HG02852 (cell line): ENCODE results near the gene PIGU.

ENCODE experiments used
- ATAC-seq: cut with Tn5 transposase; IDR thresholded peaks from one replicate; pipeline ENCODE4 v1.9.1; 2021; ENCODE audit warnings: mild to moderate bottlenecking, moderate library complexity; ENCODE audit not compliant: unreplicated experiment

The PIGU gene

DNA sequence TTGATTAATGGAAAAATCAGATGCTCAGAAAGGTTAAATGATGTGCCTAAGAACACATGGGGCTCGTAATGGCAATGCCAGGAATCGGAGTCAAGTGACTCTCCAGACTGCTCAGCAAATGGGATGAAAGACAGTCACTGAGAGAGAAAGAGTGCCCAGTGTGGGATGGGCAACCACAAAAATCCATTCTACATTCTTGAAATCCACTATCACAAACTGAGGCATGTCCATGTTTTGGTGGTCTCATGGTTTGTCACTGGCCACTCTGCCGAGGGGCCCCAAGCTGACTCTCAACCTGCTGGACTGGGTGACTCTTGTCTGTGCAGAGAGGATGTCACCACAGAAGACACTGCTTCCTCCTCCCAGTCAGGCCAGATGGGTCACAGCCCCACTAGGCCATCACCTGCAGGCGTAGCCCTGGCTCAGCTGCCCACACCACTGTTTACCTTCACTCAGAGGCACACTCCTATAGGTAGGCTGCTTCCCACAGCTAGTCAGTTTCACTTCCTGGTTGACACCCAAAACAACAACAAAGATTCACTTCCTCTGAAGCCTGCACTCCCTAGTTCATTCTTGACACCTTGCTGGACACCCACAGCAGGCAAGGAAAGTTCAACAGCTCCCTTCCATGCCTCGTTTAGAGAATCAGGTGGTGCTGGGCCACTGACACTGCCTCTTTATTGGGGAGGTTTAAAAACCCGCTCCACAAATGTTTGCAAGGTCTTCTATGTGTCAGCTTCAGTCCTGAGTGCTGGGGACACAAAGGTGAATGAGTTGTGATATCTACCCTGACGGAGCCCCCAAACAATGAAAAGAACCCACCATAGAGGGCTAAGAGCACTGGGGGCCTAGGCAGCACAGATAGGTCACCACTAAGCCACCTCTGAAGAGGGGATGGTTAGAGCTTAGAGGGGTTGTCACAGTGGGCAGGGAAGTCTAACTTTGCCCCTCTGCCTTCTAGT, 96.6 kb downstream of the PIGU start:
- peak; percentile 60 for ATAC-seq

DNA sequence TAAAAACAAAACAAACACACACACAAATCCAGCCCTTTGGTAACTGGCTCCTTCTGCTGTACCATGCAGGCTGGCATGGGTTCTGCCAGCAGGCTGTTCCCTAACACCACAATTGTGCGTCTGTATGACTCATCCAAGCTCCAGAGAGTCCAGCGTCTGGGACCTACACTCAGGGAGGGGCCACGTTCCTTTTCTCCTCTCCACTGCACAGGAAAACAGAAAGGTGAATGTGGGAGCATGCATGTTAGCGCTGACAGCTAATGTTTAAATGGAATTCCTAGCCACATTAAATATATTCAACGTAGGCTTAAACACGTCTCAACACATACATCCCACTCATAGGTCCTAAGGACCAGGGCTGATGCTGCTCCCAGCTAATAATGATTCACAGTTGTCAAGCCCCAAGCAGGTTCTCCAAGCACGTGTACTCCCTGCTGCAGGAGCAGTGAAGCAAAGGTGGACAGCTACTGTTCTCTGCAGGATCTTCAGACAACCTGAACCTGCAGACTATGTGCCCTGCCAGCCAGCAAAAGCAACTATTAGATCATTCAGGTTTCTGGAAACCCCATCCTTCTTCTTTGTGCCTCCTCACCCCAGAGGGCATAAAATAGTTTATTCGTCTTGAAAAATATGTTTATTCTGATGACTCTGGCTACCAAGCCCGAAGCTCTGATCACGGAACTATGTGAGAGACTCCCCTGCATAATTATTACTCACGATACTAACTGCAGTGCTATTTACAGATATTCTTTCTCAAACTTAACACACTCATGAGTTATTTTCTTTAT, 97.5 kb downstream of the PIGU start:
- no peak for ATAC-seq

DNA sequence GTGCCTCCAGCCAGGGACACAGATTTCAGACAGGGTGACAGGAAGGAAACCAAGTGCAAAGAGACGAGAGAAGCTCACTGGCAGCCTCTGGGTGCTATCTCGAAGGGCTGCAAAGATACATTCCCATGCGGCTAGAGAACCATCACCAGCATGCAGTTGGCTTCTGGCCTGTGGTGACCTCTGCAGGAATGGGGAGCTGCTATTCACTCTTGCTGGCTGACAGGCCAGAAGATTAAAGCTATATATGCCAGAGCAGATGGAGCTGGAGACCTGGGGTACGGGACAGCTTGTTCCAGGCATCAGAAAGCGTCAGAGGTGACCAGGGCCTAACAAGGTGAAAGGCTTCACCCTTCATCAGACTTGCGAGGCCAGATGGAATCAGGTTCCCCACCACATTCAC, 98.4 kb downstream of the PIGU start:
- no peak for ATAC-seq

DNA sequence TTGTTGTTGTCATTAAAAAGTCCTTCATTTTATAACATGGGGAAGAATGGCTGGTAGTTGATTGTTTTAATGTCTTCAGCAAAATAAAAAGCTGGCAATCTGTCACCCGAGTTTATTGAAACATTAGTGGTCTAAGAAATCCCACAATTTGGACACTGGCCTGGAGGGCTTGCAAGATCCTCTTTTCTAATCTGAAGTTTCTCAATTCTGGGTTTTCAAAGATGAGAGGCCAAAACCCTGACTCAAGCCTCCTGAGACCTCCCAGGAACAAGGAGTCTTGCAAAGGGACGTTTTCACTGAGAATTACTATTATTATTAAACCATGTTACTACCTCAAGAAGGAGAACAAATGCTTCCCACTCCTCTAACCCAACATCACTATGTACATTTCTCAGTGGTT, 98.9 kb downstream of the PIGU start:
- no peak for ATAC-seq

DNA sequence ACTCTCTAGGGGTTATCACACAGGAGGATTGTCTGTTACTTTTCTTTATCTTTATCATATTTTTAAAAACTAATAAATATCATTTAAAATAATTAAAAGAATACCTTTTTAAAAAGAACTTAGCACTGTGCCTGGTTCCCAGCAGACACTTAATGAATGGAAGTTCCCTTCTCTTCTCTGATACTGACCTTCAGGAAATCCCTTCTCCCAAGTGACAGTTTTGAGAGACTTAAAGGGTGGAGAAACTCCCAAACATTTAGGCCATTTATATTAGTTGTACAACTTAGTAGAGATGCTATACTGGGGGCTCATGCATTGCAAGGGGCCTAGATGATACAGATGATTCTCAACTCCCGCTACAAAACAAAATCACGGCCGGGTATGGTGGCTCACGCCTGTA, 99.8 kb downstream of the PIGU start:
- no peak for ATAC-seq

DNA sequence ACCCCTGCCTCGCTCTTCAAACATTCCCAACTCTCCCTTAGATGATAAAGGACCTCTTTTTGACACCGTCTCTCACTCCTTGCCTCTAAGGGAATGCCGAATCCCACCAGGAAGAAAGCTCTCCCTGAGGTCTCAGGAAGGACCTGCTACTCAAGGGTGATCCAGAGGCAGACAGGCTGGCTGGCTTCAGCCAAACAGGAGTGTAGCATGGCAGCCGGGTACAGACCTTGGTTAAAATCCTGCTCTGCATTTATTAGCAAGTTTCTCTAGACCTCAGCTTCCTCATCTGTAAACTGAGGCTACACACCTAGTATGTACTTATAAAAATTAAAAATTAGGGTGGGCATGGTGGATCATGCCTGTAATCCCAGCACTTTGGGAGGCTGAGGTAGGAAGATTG, 101.1 kb downstream of the PIGU start:
- ATAC-seq, result no peak

DNA sequence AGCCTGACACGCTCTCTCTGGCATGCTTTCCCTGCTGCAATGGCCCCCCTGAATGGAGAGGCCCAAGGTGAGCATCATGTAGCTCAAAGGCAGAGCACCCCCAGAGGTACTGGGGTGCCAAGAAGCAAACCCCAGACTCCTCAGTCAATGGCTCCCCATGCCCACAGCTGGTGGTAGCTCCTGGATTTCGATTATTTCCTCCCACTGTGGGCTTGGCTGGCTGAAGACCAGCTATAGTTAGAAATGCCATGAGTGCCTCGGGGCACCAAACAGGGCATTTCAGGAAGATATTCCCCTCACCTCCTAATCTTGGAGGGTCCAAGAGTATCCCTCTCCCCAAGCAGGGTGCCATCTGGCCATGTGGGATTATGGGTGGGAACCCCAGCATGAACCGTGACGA, 101.6 kb downstream of the PIGU start:
- ATAC-seq, result no peak

DNA sequence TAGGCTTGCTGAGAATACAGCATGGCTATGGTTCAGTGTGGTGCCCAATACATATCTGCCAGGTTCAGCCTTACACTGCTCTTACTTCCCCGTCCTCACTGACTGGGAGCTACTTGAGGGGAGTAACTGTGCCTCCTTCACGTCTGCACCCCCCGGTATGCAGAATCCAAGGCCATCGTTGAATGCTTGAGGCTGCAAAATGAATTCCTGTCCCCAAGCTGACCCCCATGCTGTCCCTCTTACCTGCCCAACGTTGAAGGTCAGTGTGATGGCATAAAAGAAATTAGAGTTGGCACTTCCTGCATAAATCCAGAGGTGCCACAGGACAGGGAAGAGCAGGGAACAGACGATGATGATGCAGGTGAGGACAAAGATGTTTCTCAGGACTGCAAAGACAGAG, 102.0 kb downstream of the PIGU start:
- no peak for ATAC-seq

DNA sequence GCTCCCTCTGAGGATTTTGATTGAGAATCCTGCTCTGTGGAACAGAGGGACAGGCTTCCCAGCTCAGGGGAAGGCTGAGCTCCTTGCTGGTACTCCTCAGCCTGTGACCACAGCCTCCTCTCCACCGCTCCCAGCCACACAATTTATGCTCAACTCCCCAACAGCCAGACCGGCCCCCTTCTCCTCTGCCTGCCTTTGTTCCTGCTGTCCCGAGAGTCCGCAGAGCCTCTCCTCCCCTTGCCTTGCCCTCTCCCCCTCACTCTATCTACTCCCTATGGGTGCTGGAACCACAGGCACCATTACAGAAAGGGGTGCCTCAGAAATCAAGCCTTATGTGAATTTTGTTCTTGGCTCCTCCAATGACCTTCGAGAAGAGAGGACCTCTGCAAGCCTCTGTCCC, 102.5 kb downstream of the PIGU start:
- no peak for ATAC-seq

DNA sequence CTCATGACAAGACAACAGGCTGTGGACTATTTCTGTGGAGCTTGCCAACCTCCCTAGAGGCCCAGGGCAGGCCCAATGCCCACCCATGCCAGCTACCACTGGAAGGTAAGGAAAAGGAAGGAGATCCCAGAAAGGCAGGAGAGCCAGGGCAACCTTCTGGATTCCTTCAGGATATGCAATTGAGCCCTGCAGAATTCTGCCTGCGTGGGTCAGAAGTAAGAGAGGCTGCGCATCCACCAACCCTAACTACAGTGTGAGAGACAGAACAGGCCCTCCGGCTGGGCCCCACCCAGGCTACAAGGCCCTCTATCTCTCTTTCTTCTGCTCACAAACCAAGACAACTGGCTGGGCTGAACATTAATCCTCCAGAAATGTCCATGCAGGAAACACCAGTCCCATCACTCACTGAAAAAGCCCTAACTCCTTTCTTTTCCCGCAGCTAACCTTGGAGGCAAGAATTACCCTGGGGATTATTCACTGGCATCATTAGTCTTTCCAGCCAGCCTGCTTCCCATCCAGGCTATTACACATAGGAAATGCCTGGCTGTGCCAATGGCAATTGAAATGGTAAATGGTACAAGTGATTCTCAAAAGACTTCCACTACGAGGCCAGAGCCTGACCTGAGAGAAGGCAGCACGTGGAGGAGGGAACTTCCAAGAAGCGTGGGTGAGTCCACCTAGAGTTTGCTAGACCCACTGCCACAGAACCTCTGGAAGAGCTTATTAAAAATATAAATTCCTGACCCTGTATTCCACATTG, 103.2 kb downstream of the PIGU start:
- no peak for ATAC-seq

DNA sequence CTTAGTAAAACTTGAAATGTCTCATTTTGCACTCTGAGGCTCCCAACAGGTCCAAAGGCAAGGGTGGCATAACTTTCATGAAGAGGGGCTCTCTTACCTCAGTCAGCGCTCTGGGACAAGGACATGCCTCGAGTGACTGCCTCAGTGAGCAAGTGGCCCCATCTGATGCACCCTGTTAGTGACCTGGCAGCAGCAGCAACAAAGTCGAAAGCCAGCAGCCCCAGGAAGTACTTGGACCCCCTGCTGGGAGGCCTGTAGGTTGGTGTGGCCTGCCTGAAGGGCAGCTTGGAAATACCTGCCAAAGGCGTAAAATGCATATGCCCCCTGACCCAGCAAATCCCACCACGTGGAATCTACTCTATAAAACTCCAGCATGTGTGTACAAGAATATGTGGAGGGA, 105.1 kb downstream of the PIGU start:
- no peak for ATAC-seq

DNA sequence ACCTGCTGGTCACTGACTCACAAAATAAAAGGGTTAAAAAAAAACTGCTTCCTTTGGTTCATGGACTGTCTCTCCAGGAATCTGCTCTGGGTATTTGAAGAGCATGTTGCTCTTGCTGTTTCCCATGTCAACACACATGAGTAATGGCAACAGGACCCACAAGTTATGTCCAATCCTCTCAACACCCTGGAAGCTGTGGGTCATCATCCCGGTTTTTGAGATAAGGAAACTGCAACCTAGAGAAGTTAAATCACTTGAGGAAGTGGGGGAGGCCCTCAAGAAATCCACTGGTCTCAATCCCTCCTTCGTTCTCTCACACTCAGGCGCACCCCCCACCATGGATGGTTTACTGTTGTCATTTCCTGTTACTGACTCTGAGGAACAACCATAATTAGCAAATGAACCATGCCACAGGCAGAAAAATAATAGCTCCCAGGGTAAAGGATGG, 106.0 kb downstream of the PIGU start:
- no peak for ATAC-seq

DNA sequence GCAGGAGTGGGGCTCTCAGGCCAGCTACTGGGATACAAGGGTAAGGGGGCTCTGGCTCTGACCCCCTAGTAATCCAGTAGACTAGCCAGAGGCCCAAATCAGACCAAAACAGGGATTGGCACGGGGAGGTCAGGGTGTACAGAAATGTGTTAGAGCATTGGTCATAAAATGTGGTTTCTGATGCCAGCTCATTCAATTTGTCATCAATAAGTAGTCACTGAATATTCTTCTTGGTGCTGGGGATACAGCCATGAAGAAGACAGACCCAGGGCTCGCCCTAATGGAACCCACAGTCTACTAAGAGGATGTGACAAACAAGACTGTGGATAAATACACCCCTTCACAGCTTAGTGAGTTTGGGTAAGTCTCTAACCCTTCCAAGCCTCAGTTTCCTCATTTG, 107.3 kb downstream of the PIGU start:
- ATAC-seq, result no peak

DNA sequence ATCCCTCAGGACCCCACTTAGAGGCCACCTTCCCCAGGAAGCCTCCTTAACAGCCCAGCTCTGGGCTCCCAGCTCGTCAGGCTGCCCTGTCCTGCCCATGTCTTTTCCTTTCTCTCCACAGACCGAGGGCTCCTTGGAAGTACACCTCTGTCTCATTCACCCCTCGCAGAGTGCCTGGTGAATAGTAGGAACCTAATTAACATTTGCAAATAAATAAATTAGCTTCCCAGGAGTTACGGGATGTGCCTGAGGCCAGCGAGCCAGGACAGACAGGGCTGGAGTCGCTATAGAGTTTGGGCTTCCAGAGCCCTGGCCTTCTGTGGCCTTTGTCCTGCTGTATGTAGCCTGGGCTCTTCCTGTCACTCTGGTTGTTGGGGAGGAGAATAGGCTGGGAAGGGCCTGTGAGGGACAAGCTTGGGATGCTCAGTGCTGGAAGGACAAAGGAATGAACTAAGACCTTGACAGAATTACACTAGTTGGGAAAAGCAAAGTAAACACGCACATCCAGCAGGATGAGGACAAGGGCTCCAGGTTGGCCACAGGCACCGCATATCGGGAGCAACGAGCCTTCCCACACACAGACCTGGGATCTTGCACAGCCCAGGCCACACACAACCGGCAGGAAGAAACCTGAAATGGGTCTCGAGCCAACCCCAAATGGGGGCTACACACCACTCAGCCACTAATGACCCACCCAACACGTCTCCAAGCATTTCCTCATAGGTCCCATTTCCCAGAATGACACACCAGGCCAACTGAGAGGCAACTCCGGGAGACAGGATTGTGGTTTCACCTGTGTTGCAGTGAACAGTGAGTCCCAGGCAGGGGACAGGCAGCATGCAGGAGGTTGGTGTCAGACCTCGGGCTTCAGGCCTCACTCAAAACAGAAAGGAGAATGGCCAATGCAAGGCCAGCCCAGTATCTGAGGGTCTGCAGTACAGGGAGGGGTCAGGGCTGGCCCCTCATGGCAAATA, 108.7 kb downstream of the PIGU start:
- no peak for ATAC-seq

DNA sequence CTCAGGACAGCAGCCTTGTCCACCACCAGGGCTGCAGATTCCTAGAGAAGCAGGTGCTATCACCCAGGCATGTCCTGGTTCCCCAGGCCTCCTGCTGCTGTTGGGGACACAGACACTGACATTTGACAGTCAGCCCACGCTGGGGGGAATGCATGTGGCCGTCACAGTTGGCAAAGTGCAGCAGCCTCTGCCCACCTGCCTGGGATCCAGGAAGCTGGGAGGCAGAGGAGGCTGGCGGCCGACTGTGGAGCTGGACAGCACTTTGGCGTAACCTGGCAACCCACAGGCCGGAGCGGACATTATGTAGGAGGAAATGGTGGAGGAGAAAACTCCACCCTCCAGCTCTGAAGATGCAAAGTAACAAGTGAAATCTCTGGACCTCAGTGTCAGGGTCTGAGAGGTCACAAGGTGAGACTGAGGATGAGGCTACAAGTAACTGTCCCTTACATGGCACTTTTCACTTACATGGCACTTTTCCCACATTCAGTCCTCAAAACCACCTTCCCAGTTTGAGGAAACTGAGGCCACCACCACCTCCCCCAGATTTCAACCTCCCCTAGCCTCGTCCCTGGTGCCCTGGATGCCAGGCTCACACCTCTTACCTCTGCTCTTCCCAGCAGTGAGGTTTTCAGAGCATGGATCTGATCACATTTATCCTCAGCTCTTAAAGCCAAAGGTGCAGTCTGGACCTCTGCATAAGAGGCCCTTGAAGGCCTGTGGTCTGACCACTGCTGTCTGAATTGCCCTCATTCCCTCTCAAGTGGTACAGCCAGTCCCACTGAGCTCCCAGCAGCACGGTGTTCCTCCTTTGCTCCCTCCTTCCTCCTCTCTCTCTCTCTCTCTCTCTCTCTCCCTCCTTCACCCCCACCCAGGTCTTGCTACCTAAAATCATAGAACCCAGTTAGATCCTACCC, 109.7 kb downstream of the PIGU start:
- no peak for ATAC-seq

DNA sequence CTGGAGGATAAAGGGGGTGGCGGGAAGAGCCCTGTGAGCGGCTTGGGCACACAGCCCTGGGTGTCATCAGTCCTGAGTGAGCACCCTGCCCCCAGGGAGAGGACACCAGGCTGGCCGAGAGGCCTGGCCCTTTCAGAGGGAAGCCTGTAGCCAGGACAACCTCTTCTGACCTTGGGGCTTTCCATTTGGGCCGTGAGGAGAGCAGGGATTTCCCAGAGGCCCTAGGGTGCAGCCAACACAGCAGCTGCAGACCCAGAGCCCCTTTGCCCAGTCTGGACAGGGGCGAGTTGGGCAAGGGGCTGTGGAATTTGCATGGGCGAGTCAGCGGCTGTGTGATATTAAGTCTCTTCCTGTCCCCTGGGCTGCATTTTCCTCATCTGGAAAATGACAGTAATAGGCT, 112.1 kb downstream of the PIGU start:
- no peak for ATAC-seq

DNA sequence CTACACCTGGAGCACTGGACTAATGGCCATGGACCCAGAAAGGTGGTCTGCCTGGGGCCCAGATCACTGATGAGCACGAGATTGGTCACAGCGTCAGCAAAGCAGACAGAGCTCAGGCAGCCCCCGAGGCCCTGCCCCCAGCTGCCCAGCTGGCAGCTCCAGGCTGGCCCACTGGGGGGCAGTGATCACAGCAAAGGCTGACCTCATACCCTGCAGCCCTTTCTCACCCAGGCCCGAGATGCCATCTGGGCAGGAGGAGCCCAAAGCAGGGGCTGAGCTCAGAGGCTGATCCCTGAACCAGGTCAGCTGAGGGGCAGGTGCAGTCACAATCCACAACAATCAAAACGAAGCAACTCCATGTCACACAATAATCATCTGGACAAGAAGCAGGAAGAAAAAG, 114.3 kb downstream of the PIGU start:
- no peak for ATAC-seq

DNA sequence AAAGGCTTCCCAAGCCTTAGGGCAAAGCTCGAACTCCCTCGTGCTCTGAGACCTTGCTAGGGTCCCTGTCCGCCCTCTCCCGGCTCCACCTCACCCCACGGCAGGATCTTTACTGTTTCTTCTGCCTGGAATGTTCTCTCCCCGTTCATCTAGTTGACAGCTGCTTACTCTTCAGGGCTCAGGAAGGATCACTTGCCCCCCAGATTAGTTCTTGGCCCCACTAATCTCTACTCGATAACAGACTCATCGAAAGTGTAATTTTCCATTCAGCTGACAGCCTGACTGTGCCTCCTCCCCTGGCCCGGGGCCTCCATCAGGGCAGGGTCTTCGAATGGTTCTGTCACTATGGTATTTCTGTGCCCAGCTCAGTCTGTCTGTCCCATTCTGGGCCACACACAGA, 115.2 kb downstream of the PIGU start:
- no peak for ATAC-seq

DNA sequence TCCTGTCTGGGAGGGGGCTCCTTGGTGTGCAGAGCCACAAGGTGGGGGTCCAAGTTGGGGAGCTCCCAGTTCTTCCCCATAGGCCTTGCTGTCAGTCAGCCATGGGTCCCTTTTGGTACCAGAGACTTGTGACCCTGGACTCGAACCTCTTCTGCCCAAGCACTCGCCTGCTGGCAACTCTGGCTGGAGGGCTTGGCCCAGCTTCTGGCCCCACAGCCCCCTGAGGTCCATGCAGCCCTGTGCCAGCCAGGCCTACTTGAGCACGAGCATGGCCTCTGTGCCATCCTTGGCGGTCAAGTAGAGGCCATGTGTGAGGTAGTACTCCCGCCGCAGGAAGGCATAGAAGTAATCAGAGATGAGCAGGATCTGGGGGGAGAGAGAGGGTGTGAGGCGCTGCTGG, 116.3 kb downstream of the PIGU start:
- no peak for ATAC-seq
